ENCODE data around the gene RADIL. TPM values are rescaled to one million over a fixed set of nuclear protein-coding genes. Genes with fewer than 3 reads are reported as not detected.

RADIL gene
- polyA plus RNA-seq, 3 donors, result not detected

- Mint-ChIP-seq H3K27ac (no peak overlapping the region), H3K4me1 (no peaks in the 10 kb centered on the region), H3K4me3 (no peak overlapping the region), H3K9me3 (peaks cover 0 to 4% (median 0%) of the 10 kb centered on the region in 7 donors), H3K36me3 (no peaks in the 10 kb centered on the region), H3K27me3 (ENCODE audit: low read depth in 3 of 3) (peaks cover 10 to 12% (median 11%) of the 10 kb centered on the region in 3 donors)
- no peak for DNase-seq
- 95% methylated on average over 8 of the region's 8 CpGs for WGBS (ENCODE audit: insufficient coverage)
- H3K4me3 ChIP-seq (replicated peaks in 1 of 3; ENCODE audit: low read depth in 2 of 3, low read length in 3 of 3), result no peak overlapping the region
- no peaks in the 10 kb centered on the region for H3K9me3 ChIP-seq (replicated peaks in 1 of 2; ENCODE audit: control insufficient read depth in 1 of 2, insufficient read depth in 1 of 2, low read length in 2 of 2)
- H3K9ac ChIP-seq (ENCODE audit: insufficient read depth, low read length, poor library complexity, severe bottlenecking), result no peak overlapping the region
- no peaks in the 10 kb centered on the region for H4K20me1 ChIP-seq (ENCODE audit: insufficient read depth, low read length)
- H3K36me3 ChIP-seq (replicated peaks in 1 of 2; ENCODE audit: control insufficient read depth in 1 of 2, insufficient read depth in 2 of 2, low read length in 2 of 2), result no peaks in the 10 kb centered on the region
- no peak overlapping the region for H3K27ac ChIP-seq (ENCODE audit: low read depth in 1 of 2, low read length in 2 of 2)
- H3K27me3 ChIP-seq (ENCODE audit: control insufficient read depth in 2 of 2, insufficient read depth in 2 of 2, low read length in 2 of 2), result no peaks in the 10 kb centered on the region
- H3K4me2 ChIP-seq (replicated peaks; ENCODE audit: extremely low read depth, low read length, poor library complexity, severe bottlenecking), result no peak overlapping the region
- TF ChIP-seq CTCF (IDR thresholded peaks at IDR 0.05), result no peak
- no peaks in the 10 kb centered on the region for H3K79me2 ChIP-seq (ENCODE audit: insufficient read depth, low read length)
- intact Hi-C loops (cut with micrococcal nuclease), result no loop called here
- H2AFZ ChIP-seq (ENCODE audit: insufficient read depth, low read depth, low read length, poor library complexity, severe bottlenecking), result no peak overlapping the region
- H3K4me1 ChIP-seq (ENCODE audit: control insufficient read depth in 1 of 2, insufficient read depth in 2 of 2, low read length in 2 of 2), result no peaks in the 10 kb centered on the region
These were observed 45.5 kb upstream of the RADIL start for GRCh38 chr7:4929005-4929404.

- Histone ChIP-seq H3K9me3 (replicated peaks in 1 of 2; ENCODE audit: control insufficient read depth in 1 of 2, insufficient read depth in 1 of 2, low read length in 2 of 2) (no peaks in the 10 kb centered on the region), H3K4me3 (replicated peaks in 1 of 3; ENCODE audit: low read depth in 2 of 3, low read length in 3 of 3) (no peak overlapping the region), H3K27ac (ENCODE audit: low read depth in 1 of 2, low read length in 2 of 2) (no peak overlapping the region), H3K4me2 (replicated peaks; ENCODE audit: extremely low read depth, low read length, poor library complexity, severe bottlenecking) (no peak overlapping the region), H3K4me1 (ENCODE audit: control insufficient read depth in 1 of 2, insufficient read depth in 2 of 2, low read length in 2 of 2) (no peaks in the 10 kb centered on the region), H2AFZ (ENCODE audit: insufficient read depth, low read depth, low read length, poor library complexity, severe bottlenecking) (no peak overlapping the region), H3K79me2 (ENCODE audit: insufficient read depth, low read length) (no peaks in the 10 kb centered on the region), H4K20me1 (ENCODE audit: insufficient read depth, low read length) (no peaks in the 10 kb centered on the region), H3K36me3 (replicated peaks in 1 of 2; ENCODE audit: control insufficient read depth in 1 of 2, insufficient read depth in 2 of 2, low read length in 2 of 2) (no peaks in the 10 kb centered on the region), H3K9ac (ENCODE audit: insufficient read depth, low read length, poor library complexity, severe bottlenecking) (no peak overlapping the region), H3K27me3 (ENCODE audit: control insufficient read depth in 2 of 2, insufficient read depth in 2 of 2, low read length in 2 of 2) (no peaks in the 10 kb centered on the region)
- no peak for DNase-seq
- WGBS (ENCODE audit: insufficient coverage), result 100% methylated on average over 1 of the region's 2 CpGs
- H3K4me3 Mint-ChIP-seq, result no peak overlapping the region
- no peaks in the 10 kb centered on the region for H3K36me3 Mint-ChIP-seq
- H3K27me3 Mint-ChIP-seq (ENCODE audit: low read depth in 3 of 3), result peaks cover 9 to 11% (median 11%) of the 10 kb centered on the region in 3 donors
- intact Hi-C loops (cut with micrococcal nuclease), result no loop called here
- H3K27ac Mint-ChIP-seq, result no peak overlapping the region
- no peaks in the 10 kb centered on the region for H3K4me1 Mint-ChIP-seq
- peaks cover 0 to 4% (median 0%) of the 10 kb centered on the region in 7 donors for H3K9me3 Mint-ChIP-seq
- no peak for TF ChIP-seq CTCF (IDR thresholded peaks at IDR 0.05)
These were observed 44.9 kb upstream of the RADIL start for GRCh38 chr7:4928445-4928844.
